Measurements from ENCODE around the gene KLHL18.

DNA sequence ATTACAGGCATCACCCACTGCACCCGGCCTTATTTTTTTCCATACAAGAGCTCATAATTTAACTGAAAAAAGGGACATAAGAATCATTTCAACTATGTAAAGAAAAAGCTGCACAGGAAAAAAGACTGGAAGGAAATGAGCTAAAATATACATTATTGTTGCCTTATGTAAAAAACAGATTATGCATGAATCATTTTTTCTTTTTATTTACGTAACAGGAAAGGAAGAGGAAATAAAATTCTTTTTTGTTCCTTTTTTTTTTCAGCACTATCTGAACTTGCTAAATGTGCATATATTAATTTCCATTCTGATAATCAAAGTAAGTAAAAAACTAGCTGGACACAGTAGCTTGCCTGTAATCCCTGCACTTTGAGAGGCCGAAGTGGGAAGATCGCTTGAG, 12.2 kb upstream of the KLHL18 start:
- TF ChIP-seq, protein P1, sequence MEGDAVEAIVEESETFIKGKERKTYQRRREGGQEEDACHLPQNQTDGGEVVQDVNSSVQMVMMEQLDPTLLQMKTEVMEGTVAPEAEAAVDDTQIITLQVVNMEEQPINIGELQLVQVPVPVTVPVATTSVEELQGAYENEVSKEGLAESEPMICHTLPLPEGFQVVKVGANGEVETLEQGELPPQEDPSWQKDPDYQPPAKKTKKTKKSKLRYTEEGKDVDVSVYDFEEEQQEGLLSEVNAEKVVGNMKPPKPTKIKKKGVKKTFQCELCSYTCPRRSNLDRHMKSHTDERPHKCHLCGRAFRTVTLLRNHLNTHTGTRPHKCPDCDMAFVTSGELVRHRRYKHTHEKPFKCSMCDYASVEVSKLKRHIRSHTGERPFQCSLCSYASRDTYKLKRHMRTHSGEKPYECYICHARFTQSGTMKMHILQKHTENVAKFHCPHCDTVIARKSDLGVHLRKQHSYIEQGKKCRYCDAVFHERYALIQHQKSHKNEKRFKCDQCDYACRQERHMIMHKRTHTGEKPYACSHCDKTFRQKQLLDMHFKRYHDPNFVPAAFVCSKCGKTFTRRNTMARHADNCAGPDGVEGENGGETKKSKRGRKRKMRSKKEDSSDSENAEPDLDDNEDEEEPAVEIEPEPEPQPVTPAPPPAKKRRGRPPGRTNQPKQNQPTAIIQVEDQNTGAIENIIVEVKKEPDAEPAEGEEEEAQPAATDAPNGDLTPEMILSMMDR (conservative IDR thresholded peaks at IDR 0.05; ENCODE audit: low read length) = no peak
- TF ChIP-seq EZH2phosphoT487 (IDR thresholded peaks at IDR 0.05; ENCODE audit: borderline replicate concordance) = no peak
